GM21576 (cell line): ENCODE results near the gene CENPB.
"Not testable (repeated sequence)": the region's sequence is repeated elsewhere in the genome, so short reads cannot be mapped to it uniquely, and the experiment has no call there.

Experiments
- ATAC-seq: cut with Tn5 transposase; IDR thresholded peaks from one replicate; pipeline ENCODE4 v1.9.1; 2021; ENCODE audit warnings: mild to moderate bottlenecking, moderate library complexity; ENCODE audit not compliant: unreplicated experiment

The CENPB gene

GRCh38 chr20:3786665-3787323 lies at the start of gene CENPB:
Gene CENPB, minus strand, starts transcription at chr20:3786740. Its CDS starts 257 bp downstream, at chr20:3786483.
- peak; percentile 80 for ATAC-seq

- ATAC-seq, result no peak
These were observed 49.6 kb upstream of the CENPB start for GRCh38 chr20:3836132-3836531.

- not testable (repeated sequence) for ATAC-seq
These were observed 43.4 kb upstream of the CENPB start for GRCh38 chr20:3829891-3830290.

GRCh38 chr20:3828798-3829197 lies 42.3 kb upstream of the CENPB start:
- ATAC-seq, result no peak

GRCh38 chr20:3826420-3826819 lies 39.9 kb upstream of the CENPB start:
- no peak for ATAC-seq

GRCh38 chr20:3825526-3825925 lies 39.0 kb upstream of the CENPB start:
- no peak for ATAC-seq

- ATAC-seq, result no peak
These were observed 37.3 kb upstream of the CENPB start for GRCh38 chr20:3823881-3824280.

- no peak for ATAC-seq
These were observed 35.5 kb upstream of the CENPB start for GRCh38 chr20:3821996-3822395.

- ATAC-seq, result no peak
These were observed 34.6 kb upstream of the CENPB start for GRCh38 chr20:3820901-3821727.

- ATAC-seq, result peak; percentile 75
These were observed 33.7 kb upstream of the CENPB start, which contains the start of gene AP5S1 for GRCh38 chr20:3820048-3820900. Gene AP5S1, plus strand, starts transcription at chr20:3820547. Its CDS starts 1,571 bp downstream, at chr20:3822118.

GRCh38 chr20:3819411-3820047 lies 33.0 kb upstream of the CENPB start:
- no peak for ATAC-seq

- ATAC-seq, result no peak
These were observed 31.9 kb upstream of the CENPB start for GRCh38 chr20:3818155-3819151.

GRCh38 chr20:3815703-3816315 lies 29.3 kb upstream of the CENPB start:
- ATAC-seq, result no peak

GRCh38 chr20:3814928-3815495 lies 28.5 kb upstream of the CENPB start:
- ATAC-seq, result no peak

GRCh38 chr20:3813848-3814581 lies 27.5 kb upstream of the CENPB start:
- no peak for ATAC-seq

GRCh38 chr20:3812975-3813847 lies 26.7 kb upstream of the CENPB start:
- no peak for ATAC-seq

- ATAC-seq, result no peak
These were observed 25.7 kb upstream of the CENPB start for GRCh38 chr20:3812259-3812681.
